ENCODE measurements around the gene NR3C2. TPM values are rescaled to one million over a fixed set of nuclear protein-coding genes. Genes with fewer than 3 reads are reported as not detected.

NR3C2 gene
- total RNA-seq, 4 donors from 2014 or later: 33.0 to 128 (median 118) TPM

DNA sequence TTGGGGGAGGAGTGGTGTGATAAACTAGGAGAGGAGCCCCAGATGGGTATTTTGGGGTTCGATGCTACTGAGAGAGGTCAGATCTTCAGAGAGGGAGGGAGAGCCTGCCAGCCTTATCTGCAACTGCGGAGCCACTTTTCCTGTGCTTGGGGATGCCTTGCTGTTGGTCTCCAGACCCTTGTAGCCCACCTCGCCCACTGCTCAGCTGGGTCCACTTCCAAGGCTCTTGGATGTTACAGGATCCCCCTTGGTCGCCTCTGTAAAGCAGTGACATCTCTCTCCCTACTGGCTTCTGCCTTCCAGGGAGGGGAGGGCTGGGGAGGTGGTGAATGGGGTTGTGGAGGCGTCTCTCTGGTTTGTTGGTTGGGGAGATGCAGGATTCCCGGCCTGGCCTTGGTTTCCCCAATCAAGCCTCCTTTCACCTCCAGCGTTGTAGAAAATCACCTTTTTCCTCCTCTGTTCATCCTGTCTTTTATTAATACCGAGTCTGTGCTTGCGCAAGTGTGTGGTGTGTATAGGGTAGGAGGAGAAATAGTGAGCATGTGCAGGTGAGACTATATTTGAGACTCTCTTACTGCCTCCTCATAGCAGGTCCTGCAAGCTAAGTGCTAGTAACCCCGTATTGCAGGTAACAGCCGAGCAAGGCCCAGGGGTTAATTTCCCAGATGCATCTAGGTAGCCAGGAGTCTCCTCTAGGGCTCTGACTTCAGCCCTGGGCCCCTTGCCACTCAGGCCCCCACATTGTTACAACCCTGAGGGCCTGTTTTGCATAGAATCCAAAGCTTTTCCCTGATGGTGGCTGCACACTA, 372.9 kb downstream of the NR3C2 start:
- DNase-seq: no peak
- Histone ChIP-seq H3K27me3 (no peaks in the 10 kb centered on the region), H3K9me3 (peaks cover 0 to 2% (median 0%) of the 10 kb centered on the region in 4 donors), H3K27ac (no peak overlapping the region), H3K36me3 (peaks cover 0 to 9% (median 0%) of the 10 kb centered on the region in 3 donors), H3K4me1 (no peaks in the 10 kb centered on the region), H3K4me3 (no peak overlapping the region)
- no peak for TF ChIP-seq POLR2A (IDR thresholded peaks at IDR 0.05)
- TF ChIP-seq, protein P1, sequence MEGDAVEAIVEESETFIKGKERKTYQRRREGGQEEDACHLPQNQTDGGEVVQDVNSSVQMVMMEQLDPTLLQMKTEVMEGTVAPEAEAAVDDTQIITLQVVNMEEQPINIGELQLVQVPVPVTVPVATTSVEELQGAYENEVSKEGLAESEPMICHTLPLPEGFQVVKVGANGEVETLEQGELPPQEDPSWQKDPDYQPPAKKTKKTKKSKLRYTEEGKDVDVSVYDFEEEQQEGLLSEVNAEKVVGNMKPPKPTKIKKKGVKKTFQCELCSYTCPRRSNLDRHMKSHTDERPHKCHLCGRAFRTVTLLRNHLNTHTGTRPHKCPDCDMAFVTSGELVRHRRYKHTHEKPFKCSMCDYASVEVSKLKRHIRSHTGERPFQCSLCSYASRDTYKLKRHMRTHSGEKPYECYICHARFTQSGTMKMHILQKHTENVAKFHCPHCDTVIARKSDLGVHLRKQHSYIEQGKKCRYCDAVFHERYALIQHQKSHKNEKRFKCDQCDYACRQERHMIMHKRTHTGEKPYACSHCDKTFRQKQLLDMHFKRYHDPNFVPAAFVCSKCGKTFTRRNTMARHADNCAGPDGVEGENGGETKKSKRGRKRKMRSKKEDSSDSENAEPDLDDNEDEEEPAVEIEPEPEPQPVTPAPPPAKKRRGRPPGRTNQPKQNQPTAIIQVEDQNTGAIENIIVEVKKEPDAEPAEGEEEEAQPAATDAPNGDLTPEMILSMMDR (IDR thresholded peaks at IDR 0.05): no peak

DNA sequence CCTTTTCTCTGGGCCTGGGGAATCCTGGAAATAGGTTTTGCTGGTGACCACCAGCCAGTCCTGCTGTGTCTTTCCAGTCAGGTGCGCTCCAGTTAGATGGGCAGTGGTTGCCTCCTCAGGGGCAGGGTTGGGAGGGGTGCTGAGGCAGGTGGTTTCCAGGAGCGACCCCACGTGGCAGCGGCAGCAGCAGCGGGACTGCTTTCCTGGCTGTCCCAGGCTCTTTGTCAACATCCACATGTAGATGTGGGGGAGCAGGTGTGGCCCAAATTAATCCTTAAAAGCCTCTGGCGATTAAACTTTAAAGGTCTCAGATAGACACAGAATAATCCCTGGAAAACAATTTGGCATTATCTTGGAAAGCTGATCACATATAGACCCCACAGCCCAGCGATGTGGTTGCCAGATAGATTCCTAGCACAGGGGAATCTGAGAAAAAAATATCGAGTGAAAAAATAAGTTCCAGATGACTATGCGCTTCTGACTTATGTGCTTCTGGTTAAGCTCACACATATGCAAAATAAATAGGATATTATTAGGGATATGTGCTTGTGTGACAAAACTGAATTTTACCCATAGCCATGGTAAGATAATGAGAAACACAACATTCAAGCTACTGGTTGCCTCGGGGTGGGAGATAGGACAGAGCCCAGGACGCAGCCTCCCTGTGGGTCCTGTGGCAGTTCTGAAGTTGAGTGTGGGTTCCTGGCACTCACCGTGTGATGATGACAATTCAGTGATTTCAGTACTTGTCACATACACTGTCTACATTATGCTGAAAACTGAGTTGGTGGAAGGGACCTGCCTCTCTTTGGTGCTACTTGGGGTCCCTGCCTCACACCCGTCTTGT, 373.9 kb downstream of the NR3C2 start:
- peaks cover 0 to 9% (median 0%) of the 10 kb centered on the region in 3 donors for H3K36me3 ChIP-seq
- no peaks in the 10 kb centered on the region for H3K9me3 ChIP-seq
- TF ChIP-seq POLR2A (IDR thresholded peaks at IDR 0.05): no peak
- TF ChIP-seq, protein P1 (IDR thresholded peaks at IDR 0.05): no peak
- H3K4me3 ChIP-seq: no peak overlapping the region
- H3K27me3 ChIP-seq: no peaks in the 10 kb centered on the region
- H3K27ac ChIP-seq: no peak overlapping the region
- DNase-seq: no peak
- no peaks in the 10 kb centered on the region for H3K4me1 ChIP-seq

DNA sequence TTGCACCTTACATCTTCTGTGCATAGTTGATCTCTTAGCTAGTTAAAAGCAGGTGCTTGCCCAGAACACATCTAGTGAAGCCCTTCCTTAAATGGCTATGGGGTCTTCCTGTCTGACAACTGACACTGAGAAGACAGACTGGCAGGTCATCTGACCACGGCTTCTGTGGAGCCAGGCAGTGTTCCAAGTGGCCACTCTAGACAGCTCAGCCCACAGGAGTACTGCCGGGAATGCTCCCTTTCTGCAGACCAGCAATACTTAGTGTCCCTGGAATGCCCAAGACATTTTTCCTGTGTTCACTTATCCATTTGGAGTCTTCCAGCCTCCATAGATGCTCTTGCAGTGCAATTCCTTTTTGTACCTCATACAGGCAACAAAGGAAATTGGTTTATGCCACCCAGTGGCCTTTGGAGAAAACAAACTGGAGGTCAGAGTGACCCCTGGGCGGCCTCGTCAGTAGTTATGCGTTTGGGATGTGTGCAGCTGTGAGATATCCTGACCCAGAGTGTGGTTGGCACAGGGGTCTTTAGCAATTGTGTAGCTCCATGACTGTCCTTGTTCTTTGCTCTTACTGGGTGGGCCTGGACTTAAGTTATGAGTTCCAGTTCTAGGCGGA, 374.8 kb downstream of the NR3C2 start:
- H3K4me3 ChIP-seq: no peak overlapping the region
- H3K4me1 ChIP-seq: no peaks in the 10 kb centered on the region
- peaks cover 0 to 1% (median 0%) of the 10 kb centered on the region in 3 donors for H3K36me3 ChIP-seq
- H3K27ac ChIP-seq: no peak overlapping the region
- no peak for DNase-seq
- TF ChIP-seq POLR2A (IDR thresholded peaks at IDR 0.05): no peak
- TF ChIP-seq, protein P1 (IDR thresholded peaks at IDR 0.05): no peak
- no peaks in the 10 kb centered on the region for H3K9me3 ChIP-seq
- H3K27me3 ChIP-seq: no peaks in the 10 kb centered on the region

DNA sequence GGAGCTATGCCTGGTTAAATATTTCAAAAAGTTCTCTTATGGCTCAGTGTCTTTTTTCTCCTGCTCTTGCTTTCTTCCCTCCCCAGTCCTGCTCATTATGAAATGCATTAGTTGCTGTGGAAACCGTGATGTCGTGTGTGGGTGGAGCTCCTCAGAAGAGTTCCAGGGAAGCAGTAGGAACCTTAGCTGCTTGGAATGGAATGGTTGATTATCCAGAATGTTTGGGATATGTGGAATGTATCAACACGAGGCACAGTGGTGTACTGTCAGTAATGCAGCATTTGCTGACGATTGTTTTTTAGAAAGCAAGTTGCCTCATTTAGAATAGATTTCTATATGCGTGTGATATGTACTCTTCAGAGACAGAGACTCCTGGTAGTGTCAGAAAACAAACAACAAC, 377.1 kb downstream of the NR3C2 start:
- TF ChIP-seq POLR2A (IDR thresholded peaks at IDR 0.05): no peak
- no peak overlapping the region for H3K27ac ChIP-seq
- DNase-seq: no peak
- H3K27me3 ChIP-seq: no peaks in the 10 kb centered on the region
- H3K4me1 ChIP-seq: peaks cover 0 to 9% (median 1%) of the 10 kb centered on the region in 4 donors
- no peak overlapping the region for H3K4me3 ChIP-seq
- no peaks in the 10 kb centered on the region for H3K9me3 ChIP-seq
- H3K36me3 ChIP-seq: no peaks in the 10 kb centered on the region

DNA sequence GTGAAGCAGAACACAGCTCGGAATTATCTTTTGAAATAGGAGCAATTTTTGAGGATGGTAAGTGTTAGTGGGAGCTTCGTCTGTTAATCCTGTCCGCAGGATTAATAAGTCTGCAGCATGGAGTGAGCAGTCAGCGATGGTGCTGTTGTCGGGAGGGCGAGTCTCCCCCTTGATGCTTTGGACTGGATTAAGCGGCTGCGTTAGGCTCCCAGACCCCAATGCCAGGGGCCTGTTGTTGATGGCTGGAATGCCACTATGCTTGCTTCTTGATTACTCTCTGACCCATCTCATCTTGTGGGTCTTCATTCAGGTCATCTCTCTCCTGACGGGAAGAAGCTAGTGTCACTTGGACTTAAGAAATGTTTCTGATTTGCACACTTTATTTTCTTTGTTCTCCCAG, 377.8 kb downstream of the NR3C2 start:
- H3K4me1 ChIP-seq: peaks cover 0 to 9% (median 1%) of the 10 kb centered on the region in 4 donors

More for the DNA sequence above, 377.8 kb downstream of the NR3C2 start:
- no peak overlapping the region for H3K4me3 ChIP-seq
- no peak for TF ChIP-seq POLR2A (IDR thresholded peaks at IDR 0.05)
- TF ChIP-seq, protein P1 (IDR thresholded peaks at IDR 0.05): no peak
- DNase-seq: no peak
- H3K27me3 ChIP-seq: no peaks in the 10 kb centered on the region
- H3K27ac ChIP-seq: no peak overlapping the region
- H3K36me3 ChIP-seq: no peaks in the 10 kb centered on the region
- no peaks in the 10 kb centered on the region for H3K9me3 ChIP-seq
